ENCODE measurements around the gene PMEL.
"Not testable (repeated sequence)": the region's sequence is repeated elsewhere in the genome, so short reads cannot be mapped to it uniquely, and the experiment has no call there.

The PMEL gene

GRCh38 chr12:55982319-55982936 lies 16.6 kb upstream of the PMEL start:
- DNase-seq = no peak

DNA sequence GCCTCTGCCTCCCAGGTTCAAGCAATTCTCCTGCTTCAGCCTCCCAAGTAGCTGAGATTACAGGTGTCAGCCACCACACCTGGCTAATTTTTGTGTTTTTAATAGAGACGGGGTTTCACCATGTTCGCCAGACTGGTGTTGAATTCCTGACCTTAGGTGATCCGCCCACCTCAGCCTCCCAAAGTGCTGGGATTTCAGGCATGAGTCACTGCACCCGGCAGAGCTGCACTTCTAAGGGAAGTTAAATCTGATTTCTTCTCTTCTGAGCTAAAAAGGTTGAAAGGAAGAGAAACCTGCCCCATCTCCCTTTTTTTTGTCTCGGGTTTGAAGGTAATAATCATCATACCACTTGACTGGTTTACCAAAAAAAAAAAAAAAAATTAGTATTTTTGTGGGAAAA lies 16.0 kb upstream of the PMEL start:
- DNase-seq = not testable (repeated sequence)

DNA sequence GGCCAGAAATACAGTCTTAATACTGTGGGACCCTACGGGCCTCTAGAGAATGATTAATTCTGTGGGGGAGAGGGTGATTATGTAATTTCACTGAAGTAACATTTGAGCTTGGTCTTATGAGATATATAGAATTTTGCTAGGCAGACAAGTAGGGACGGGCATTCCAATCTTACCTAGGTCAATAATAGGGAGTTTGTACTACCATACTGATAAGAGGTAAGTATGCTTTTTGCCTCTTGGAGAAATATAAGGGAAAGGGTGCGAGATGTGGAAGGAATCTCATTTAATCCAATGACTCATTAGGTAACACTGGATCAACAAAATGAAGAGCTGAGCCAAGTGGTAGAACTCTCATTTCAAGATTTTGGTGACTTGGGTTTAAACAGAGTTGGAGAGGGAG lies 13.2 kb upstream of the PMEL start:
- DNase-seq = no peak

DNA sequence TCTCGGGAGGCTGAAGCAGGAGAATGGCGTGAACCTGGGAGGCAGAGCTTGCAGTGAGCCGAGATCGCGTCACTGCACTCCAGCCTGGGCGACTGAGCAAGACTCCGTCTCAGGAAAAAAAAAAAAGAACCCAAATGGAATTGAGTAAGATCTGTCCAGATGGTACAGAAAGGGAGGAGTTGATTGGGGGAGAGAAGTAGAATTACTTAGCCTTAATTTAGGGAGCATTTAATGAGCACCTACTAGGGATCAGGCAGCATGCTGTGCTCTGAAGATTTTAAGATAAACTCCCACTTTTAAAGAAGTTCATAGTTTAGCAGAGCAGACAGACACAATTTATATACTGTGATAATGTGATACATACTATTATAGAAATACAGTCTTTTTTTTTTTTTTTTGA lies 12.6 kb upstream of the PMEL start:
- no peak for DNase-seq

GRCh38 chr12:55974308-55974730 lies 8.5 kb upstream of the PMEL start:
- DNase-seq = peak; percentile 38 to 41

- peak; percentile 100 for DNase-seq
Observed at GRCh38 chr12:55973599-55974307, 7.9 kb upstream of the PMEL start, which contains the start of gene RAB5B. Gene RAB5B, plus strand, starts transcription at chr12:55974078. Its CDS starts 12,883 bp downstream, at chr12:55986961.

GRCh38 chr12:55972911-55973598 lies 7.2 kb upstream of the PMEL start:
- peak; percentile 26 to 40 for DNase-seq

- no peak for DNase-seq
Observed at GRCh38 chr12:55972456-55972855, 6.6 kb upstream of the PMEL start.

DNA sequence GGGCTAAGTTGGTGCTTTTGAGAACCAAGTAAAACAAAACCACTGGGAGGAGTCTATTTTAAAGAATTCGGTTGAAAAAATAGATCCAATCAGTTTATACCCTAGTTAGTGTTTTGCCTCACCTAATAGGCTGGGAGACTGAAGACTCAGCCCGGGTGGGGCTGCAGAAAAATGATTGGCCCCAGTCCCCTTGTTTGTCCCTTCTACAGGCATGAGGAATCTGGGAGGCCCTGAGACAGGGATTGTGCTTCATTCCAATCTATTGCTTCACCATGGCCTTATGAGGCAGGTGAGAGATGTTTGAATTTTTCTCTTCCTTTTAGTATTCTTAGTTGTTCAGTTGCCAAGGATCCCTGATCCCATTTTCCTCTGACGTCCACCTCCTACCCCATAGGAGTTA lies 6.2 kb upstream of the PMEL start:
- no peak for DNase-seq

- no peak for DNase-seq
Observed at GRCh38 chr12:55970775-55971174, 4.9 kb upstream of the PMEL start.

DNA sequence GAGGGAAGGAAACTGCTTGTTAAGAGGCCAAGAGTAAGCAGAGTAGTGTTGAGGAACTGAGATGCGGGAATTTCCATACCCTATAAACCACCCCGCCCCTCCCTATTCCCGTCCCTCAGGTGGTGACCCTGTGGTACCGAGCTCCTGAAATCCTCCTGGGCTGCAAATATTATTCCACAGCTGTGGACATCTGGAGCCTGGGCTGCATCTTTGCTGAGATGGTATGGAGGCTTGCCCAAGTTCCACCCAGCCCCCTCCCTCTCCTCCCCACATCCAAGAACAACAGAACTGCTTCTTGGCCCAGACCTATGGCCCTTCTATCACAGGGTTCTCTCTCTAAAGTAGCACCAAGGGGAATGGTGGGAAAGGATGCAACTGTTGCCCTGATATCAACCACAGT lies 3.5 kb upstream of the PMEL start:
- no peak for DNase-seq

DNA sequence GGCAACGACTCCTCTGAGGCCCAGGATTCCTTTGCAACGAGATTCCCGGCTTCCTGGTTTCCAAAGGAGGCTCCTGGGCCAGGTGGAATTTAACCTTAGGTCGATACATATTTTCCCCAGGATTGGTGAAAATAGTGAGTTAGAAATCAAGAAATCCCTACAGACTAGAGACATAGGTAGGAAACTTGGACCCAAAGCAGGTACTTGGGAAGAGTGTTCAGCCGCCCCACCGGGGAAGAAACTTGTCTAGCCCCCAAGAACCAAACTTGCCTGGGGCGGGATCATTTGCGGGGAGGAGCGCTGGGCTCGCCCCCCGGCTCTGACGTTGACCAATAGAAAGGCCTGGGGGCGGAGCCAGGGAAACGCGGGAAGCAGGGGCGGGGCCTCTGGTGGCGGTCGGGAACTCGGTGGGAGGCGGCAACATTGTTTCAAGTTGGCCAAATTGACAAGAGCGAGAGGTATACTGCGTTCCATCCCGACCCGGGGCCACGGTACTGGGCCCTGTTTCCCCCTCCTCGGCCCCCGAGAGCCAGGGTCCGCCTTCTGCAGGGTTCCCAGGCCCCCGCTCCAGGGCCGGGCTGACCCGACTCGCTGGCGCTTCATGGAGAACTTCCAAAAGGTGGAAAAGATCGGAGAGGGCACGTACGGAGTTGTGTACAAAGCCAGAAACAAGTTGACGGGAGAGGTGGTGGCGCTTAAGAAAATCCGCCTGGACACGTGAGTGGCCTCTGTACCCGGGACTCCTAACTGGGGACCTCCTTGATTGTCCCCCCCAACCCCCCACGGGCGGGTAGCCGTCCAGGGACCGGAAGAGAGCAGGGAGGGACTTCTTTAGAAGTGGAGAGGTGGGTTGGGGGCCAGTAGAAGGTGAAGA lies 803 bp upstream of the PMEL start, which contains the start of gene CDK2:
TSS of gene CDK2 (plus strand) at position 423 of the 874 bp plus-strand sequence. CDS start at position 602, 179 bp downstream.
- DNase-seq = peak; percentile 85 to 90

- no peak for DNase-seq
Observed at GRCh38 chr12:55965240-55965639, 602 bp downstream of the PMEL start.

- no peak for DNase-seq
Observed at GRCh38 chr12:55963760-55964159, 2.1 kb downstream of the PMEL start.

- no peak for DNase-seq
Observed at GRCh38 chr12:55957106-55957859, 8.6 kb downstream of the PMEL start.

- peak; percentile 30 to 44 for DNase-seq
Observed at GRCh38 chr12:55955800-55956508, 9.9 kb downstream of the PMEL start.

GRCh38 chr12:55955344-55955743 lies 10.5 kb downstream of the PMEL start:
- DNase-seq = no peak

DNA sequence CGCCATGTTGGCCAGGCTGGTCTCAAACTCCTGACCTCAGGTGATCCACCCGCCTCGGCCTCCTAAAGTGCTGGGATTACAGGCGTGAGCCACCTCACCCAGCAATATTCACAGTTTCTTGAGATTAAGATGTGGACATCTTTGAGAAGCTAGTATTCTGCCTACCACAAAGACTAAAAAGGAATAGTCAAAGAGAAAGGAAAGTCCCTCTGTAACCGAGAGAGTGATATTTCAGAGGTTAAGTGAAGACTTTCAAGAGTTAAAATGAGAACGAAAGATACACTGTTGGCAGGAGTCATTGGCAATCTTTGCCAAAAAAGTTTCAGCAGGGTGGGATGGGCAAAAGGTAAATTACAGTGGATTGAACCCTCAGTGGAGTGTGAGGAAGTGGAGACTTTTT lies 19.3 kb downstream of the PMEL start:
- DNase-seq = no peak

- DNase-seq = no peak
Observed at GRCh38 chr12:55942577-55943136, 23.2 kb downstream of the PMEL start.

- no peak for DNase-seq
Observed at GRCh38 chr12:55942055-55942454, 23.8 kb downstream of the PMEL start.
